ENCODE data around the gene SORBS1.

- TF ChIP-seq CTCF (IDR thresholded peaks at IDR 0.05; ENCODE audit: insufficient read depth, low read length) (no peak), POLR2AphosphoS5 (IDR thresholded peaks at IDR 0.05; ENCODE audit: low read depth) (no peak), REST (IDR thresholded peaks at IDR 0.05; ENCODE audit: insufficient replicate concordance, low read depth) (no peak), SPI1 (IDR thresholded peaks at IDR 0.05; ENCODE audit: borderline replicate concordance, low read depth) (no peak), GABPA (IDR thresholded peaks at IDR 0.05; ENCODE audit: low read depth) (no peak)
These were observed 233.8 kb downstream of the SORBS1 start for GRCh38 chr10:95327367-95327766.
